ENCODE measurements around the gene GRK5. TPM values are rescaled to one million over a fixed set of nuclear protein-coding genes. Genes with fewer than 3 reads are reported as not detected.
A peak's percentile ranks its signal among the peaks of the same experiment; 100 is the strongest.

Gene GRK5
- total RNA-seq, 4 donors from 2014 or later, result 15.9 to 53.8 (median 18.4) TPM

DNA sequence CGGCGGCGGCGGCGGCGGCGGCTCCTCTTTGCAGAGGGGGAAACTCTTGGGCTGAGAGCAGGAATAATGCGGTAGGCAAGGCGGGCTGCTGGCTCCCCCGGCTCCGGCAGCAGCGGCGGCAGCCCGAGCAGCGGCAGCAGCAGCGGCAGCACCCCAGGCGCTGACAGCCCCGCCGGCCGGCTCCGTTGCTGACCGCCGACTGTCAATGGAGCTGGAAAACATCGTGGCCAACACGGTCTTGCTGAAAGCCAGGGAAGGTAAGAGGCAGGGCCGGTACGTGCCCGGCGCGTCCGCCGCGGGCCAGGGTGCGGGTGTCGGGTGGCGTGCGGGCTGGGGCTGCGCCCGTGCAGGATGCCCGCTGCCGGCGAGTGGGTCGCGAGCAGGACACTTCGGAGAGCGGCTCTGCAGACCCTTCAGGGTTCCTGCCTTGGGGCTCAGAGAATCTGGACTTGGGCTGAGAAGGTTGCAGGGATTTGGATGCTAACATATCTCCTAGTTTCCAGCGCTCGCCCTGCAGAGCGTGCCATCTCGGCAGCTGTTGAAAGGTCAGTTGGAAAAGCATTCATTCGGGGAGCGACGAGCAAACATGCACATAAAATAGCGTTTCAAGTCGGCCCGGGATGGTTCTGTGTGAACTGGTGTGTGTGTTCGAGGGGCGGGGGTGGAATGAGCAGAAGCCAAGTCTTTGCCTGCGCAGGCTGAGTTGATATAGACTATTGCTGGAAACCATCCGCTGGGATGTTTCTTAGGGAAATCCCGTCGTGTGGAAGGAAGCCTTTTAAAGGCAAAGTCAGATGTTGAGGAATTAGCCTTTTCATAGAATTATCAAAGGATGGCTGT is 562 bp downstream of the GRK5 start:
- ATAC-seq (ENCODE audit: low FRiP score) (peak; percentile 11), DNase-seq (ENCODE audit: low spot score) (no peak)
- TF ChIP-seq, protein P1, sequence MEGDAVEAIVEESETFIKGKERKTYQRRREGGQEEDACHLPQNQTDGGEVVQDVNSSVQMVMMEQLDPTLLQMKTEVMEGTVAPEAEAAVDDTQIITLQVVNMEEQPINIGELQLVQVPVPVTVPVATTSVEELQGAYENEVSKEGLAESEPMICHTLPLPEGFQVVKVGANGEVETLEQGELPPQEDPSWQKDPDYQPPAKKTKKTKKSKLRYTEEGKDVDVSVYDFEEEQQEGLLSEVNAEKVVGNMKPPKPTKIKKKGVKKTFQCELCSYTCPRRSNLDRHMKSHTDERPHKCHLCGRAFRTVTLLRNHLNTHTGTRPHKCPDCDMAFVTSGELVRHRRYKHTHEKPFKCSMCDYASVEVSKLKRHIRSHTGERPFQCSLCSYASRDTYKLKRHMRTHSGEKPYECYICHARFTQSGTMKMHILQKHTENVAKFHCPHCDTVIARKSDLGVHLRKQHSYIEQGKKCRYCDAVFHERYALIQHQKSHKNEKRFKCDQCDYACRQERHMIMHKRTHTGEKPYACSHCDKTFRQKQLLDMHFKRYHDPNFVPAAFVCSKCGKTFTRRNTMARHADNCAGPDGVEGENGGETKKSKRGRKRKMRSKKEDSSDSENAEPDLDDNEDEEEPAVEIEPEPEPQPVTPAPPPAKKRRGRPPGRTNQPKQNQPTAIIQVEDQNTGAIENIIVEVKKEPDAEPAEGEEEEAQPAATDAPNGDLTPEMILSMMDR (IDR thresholded peaks at IDR 0.05), result no peak

DNA sequence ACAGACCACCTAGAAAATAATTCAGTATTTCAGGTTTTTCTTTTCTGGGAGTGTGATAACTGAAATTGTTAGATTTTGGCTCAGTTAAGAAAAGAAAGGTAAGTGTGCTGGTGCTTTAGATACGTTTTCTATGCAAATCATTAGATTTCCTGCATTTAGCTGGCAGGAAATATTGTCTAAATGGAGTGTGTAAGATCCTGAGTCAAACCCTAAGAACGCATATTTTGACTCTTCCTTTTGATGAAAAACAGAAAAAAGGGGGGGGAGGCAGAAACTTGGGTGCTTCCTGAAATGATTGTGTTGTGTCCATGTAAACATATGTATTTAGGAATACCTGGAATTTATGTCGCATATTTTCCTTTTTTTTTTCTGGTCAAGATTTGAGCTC is 1.2 kb downstream of the GRK5 start:
- DNase-seq (ENCODE audit: low spot score) (no peak), ATAC-seq (ENCODE audit: low FRiP score) (no peak)
- TF ChIP-seq, protein P1 (IDR thresholded peaks at IDR 0.05), result no peak

DNA sequence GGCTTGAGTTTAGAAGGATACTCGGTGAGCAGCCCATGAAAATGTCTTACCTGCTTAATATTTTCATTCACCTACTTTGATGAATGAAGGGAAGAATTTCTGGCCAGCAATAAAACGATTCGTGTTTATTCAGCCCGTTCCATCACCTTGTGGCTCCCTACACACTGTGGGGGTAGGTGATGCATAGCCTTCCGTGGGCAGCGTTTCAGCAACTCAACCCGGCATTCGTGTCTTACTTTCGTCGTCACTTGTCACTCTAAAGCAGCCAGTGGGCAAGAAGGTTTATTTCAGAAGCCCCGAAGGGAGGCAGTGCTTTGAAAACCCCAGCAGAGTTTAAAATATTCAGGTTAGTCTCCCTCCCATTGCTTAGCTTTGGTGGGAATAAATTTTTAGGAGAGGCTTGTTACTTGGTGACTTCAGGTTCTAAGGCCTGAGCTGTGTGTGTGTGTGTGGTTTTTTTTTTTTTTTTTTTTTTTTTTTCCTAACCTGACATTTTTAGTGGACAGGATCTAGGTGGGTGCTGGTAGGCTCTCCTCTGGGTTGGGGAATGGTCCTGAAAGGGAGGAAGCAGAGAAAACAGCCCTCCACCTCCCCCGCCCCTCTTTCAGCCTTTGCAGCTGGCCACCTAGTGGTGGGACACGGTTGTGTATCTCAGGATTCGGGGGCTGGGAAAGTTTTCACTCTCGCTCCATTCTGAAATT is 1.8 kb downstream of the GRK5 start:
- ATAC-seq (ENCODE audit: low FRiP score) (peak; percentile 29), DNase-seq (ENCODE audit: low spot score) (peak; percentile 66)
- TF ChIP-seq, protein P1 (IDR thresholded peaks at IDR 0.05), result peak in 2 of 3 donors; percentile 55 to 79

DNA sequence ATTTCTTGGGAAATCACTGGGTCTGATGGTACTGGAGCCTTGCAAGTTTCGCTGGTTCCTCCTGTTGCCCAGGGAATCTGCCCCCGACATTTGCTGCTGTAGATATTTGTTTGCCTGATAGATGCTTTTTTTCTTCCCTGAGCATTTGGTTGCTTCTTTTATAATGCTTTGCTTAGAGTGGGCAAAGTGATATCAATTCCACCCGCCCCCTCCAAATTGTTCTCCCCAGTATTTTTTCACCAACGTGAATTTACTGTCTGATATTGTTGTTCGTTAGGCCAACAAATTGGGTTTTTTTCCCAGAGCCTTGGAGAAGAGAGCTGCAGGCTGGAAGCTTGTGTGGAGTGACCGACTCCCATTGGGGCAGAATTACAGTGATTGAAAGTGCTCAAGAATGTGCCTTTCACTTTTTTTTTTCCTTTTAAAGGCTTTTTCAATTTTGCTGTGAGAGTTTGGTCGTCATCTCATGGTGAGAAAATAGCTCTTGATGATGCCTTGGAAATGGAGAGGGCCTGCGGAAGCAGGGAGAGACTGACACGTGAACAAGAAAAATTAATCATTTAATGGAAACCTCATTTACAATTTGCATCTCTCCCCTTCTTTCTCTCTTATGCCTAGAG is 2.5 kb downstream of the GRK5 start:
- TF ChIP-seq, protein P1 (IDR thresholded peaks at IDR 0.05), result no peak
- no peak for DNase-seq (ENCODE audit: low spot score)

DNA sequence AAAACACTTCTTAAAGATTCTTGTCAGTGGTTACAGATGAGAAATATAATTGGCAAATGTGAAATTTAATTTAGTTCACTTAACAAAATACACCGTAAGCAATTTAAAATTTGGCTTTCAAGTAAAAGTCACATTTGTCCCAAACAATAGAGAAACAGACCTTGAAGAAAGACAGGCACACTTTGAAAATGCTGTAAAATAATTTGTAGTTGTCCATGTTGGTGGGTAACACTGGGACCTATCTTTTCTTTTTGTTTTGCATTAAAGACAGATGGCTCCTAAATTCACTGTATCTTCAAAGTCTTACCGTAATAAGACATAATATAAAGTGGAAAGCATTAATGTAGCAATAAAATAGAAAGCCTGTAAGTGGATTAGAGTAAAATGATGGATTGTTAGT is 3.3 kb downstream of the GRK5 start:
- DNase-seq (ENCODE audit: low spot score) (no peak), ATAC-seq (ENCODE audit: low FRiP score) (no peak)
- TF ChIP-seq, protein P1 (IDR thresholded peaks at IDR 0.05), result no peak

More for the DNA sequence above, 2.5 kb downstream of the GRK5 start:
- no peak for ATAC-seq (ENCODE audit: low FRiP score)

DNA sequence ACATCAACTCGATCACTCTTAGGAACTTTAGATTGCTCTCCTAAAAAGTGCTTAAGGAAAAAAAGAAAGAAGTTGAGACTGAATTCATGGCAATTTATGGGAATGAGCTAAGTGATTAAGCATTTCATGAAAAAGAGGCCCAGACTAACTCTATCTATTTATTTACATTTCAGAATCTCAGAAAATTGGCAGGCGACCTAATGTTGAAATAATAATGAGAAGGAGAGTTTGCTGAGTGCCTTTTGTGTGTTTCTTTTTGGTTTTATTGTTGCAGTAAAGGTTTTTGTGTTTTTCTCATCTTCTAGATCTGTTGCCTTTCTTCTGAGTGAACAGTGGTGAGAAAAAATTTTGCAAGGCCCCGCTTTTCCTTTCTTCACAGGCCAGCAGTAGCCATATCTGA is 3.8 kb downstream of the GRK5 start:
- DNase-seq (ENCODE audit: low spot score), result no peak
- TF ChIP-seq, protein P1 (IDR thresholded peaks at IDR 0.05), result no peak
- ATAC-seq (ENCODE audit: low FRiP score), result no peak
